ENCODE results near the gene RNF151. TPM values are rescaled to one million over a fixed set of nuclear protein-coding genes. Genes with fewer than 3 reads are reported as not detected.

The RNF151 gene
- total RNA-seq, 2 experiments from 2014 or later: not detected

DNA sequence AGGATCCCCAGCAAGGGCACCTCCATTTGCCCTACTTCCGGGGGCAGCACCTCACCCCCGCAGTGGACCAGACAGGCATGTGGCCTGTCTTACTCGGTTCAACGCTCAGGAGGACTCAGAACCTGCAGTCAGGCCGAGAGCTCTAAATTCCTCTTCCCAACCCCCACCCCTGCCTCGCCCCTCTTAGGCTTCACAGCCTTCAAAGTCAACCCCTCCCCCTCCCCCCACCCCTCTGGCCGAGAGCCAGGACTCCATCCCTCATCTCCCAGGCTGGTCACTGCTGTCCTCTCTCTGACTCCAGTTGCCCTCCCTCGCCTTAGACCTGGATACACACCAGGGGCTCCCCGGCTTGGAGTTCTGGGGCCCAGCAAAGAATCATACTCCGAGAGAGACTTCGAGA lies 40.4 kb upstream of the RNF151 start:
- Histone ChIP-seq H3K79me2 (ENCODE audit: insufficient read depth, low read depth, low read length) (no peaks in the 10 kb centered on the region), H4K20me1 (ENCODE audit: insufficient read depth, low read length) (no peaks in the 10 kb centered on the region), H3K4me2 (ENCODE audit: low read length) (no peak overlapping the region), H3K4me3 (ENCODE audit: low read depth, low read length, poor library complexity, severe bottlenecking) (no peak overlapping the region), H3K9me3 (ENCODE audit: low read length) (no peaks in the 10 kb centered on the region), H3K4me1 (ENCODE audit: insufficient read depth, low read length, poor library complexity, severe bottlenecking) (peaks cover 6% of the 10 kb centered on the region), H3K36me3 (ENCODE audit: insufficient read depth, low read length) (no peaks in the 10 kb centered on the region), H3K9me2 (ENCODE audit: insufficient read depth, low read length) (no peaks in the 10 kb centered on the region), H3K27ac (ENCODE audit: low read depth, low read length, poor library complexity, severe bottlenecking) (no peak overlapping the region), H2AFZ (ENCODE audit: low read length) (no peak overlapping the region)
- TF ChIP-seq EZH2phosphoT487 (IDR thresholded peaks at IDR 0.05; ENCODE audit: borderline replicate concordance, low read depth, low read length) (no peak), CTCF (conservative IDR thresholded peaks at IDR 0.05; ENCODE audit: low read length) (no peak)
- intact Hi-C loops (cut with micrococcal nuclease; ENCODE audit: unreplicated experiment): no loop called here
- no TSS peak for BruUV-seq (replicated peaks)
- CTCF ChIA-PET (ENCODE audit: unreplicated experiment): no interaction called here
- no peak for DNase-seq (ENCODE audit: low spot score)
- POLR2A ChIA-PET: no interaction called here

DNA sequence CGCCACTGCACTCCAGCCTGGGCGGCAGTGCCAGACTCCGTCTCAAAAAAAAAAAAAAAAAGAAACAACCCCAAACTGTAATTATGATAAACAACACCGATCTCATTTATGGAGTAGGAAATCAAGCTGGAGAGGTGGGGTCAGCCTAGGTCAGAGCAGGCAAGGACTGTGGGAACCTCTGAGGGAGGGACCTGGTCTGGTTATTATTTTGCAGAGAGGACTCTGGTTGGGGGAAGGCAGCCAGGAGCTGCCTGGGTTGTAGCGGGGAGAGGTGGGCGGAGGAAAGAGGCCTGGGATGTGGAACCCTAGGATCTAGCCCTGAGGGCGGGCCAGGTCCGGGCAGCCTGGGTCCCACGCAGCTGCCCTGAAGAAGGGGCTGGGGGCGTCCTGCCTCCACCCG lies 37.6 kb upstream of the RNF151 start:
- no TSS peak for BruUV-seq (replicated peaks)
- Histone ChIP-seq H3K9me2 (ENCODE audit: insufficient read depth, low read length) (no peaks in the 10 kb centered on the region), H2AFZ (ENCODE audit: low read length) (peak overlapping the region; percentile 81; the same call in 1 of the 2 replicates), H3K9me3 (ENCODE audit: low read length) (no peaks in the 10 kb centered on the region), H3K79me2 (ENCODE audit: insufficient read depth, low read depth, low read length) (no peaks in the 10 kb centered on the region), H3K4me3 (ENCODE audit: low read depth, low read length, poor library complexity, severe bottlenecking) (peak overlapping the region; percentile 56), H4K20me1 (ENCODE audit: insufficient read depth, low read length) (no peaks in the 10 kb centered on the region), H3K4me2 (ENCODE audit: low read length) (peak overlapping the region; percentile 66), H3K36me3 (ENCODE audit: insufficient read depth, low read length) (no peaks in the 10 kb centered on the region), H3K27ac (ENCODE audit: low read depth, low read length, poor library complexity, severe bottlenecking) (no peak overlapping the region), H3K4me1 (ENCODE audit: insufficient read depth, low read length, poor library complexity, severe bottlenecking) (peaks cover 6% of the 10 kb centered on the region)
- TF ChIP-seq EZH2phosphoT487 (IDR thresholded peaks at IDR 0.05; ENCODE audit: borderline replicate concordance, low read depth, low read length) (no peak), CTCF (conservative IDR thresholded peaks at IDR 0.05; ENCODE audit: low read length) (no peak)
- DNase-seq (ENCODE audit: low spot score): peak; percentile 9
- ChIA-PET POLR2A (interaction anchor here (1.2 kb wide), 1 partner anchor 63 kb away, joined by 3 read pairs; no protein-coding TSS in a partner anchor), CTCF (ENCODE audit: unreplicated experiment) (interaction anchor here (0.5 to 1.1 kb wide), 2 partner anchors 65 to 107 kb away, joined by 3 read pairs; no protein-coding TSS in a partner anchor)
- intact Hi-C loops (cut with micrococcal nuclease; ENCODE audit: unreplicated experiment): loop anchor here (1.0 kb wide), 1 partner anchor 66 kb away; no protein-coding TSS in a partner anchor

DNA sequence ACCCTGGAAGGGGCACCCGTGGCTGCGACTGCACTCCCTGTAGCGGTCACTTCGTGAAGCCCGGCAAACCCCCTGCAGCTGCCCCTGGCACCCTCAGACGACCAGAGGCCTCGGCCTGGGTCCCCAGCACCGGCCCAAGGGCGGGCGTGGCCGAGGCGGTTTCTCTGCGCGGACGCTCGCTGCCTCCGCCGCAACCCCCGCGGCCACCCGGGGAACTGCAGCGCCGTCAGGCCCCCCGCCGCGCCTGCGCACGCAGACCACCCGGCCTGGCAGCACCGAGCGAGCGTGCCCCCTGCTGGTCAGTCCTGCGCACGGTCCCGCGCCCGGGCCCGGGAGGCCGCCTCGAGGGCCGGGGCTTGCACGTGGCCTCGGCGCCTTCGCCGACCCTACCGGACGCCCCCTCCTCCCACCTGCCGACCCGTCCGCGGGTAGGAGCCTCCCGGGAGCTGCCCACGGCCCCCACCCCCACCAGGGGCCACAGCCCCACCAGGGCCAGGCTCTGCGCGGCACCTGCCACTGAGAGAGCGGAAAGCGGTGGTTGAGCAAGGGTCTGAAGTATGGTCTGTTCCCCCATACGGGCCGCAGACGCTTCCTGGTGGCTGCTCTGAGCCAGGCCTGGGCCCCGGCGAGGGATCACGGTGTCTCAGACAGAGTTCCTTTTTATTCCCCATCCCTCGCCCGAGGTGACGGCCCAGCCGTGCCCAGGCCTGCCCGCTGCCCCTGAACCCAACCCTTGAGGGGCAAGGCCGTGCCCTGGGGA lies 36.9 kb upstream of the RNF151 start:
- H4K20me1 ChIP-seq (ENCODE audit: insufficient read depth, low read length): no peaks in the 10 kb centered on the region
- no peaks in the 10 kb centered on the region for H3K9me3 ChIP-seq (ENCODE audit: low read length)
- no peaks in the 10 kb centered on the region for H3K9me2 ChIP-seq (ENCODE audit: insufficient read depth, low read length)
- BruUV-seq (replicated peaks): no TSS peak
- intact Hi-C loops (cut with micrococcal nuclease; ENCODE audit: unreplicated experiment): loop anchor here (1.0 kb wide), 1 partner anchor 66 kb away; no protein-coding TSS in a partner anchor
- H3K4me3 ChIP-seq (ENCODE audit: low read depth, low read length, poor library complexity, severe bottlenecking): peak overlapping the region; percentile 56
- TF ChIP-seq EZH2phosphoT487 (IDR thresholded peaks at IDR 0.05; ENCODE audit: borderline replicate concordance, low read depth, low read length) (no peak), CTCF (conservative IDR thresholded peaks at IDR 0.05; ENCODE audit: low read length) (peak; percentile 87)
- H3K36me3 ChIP-seq (ENCODE audit: insufficient read depth, low read length): no peaks in the 10 kb centered on the region
- no peaks in the 10 kb centered on the region for H3K79me2 ChIP-seq (ENCODE audit: insufficient read depth, low read depth, low read length)
- H3K27ac ChIP-seq (ENCODE audit: low read depth, low read length, poor library complexity, severe bottlenecking): no peak overlapping the region
- H3K4me2 ChIP-seq (ENCODE audit: low read length): peak overlapping the region; percentile 66
- CTCF ChIA-PET (ENCODE audit: unreplicated experiment): no interaction called here
- peaks cover 6% of the 10 kb centered on the region for H3K4me1 ChIP-seq (ENCODE audit: insufficient read depth, low read length, poor library complexity, severe bottlenecking)
- peak; percentile 90 for DNase-seq (ENCODE audit: low spot score)
- POLR2A ChIA-PET: no interaction called here
- peak overlapping the region; percentile 81; the same call in 1 of the 2 replicates for H2AFZ ChIP-seq (ENCODE audit: low read length)

Measured in OCI-LY7 (cell line).